IMR-90 (cell line): ENCODE measurements around the gene DOK6.

Experiments used
- CEBPB ChIP-seq: IDR thresholded peaks from 2 replicates; pipeline ENCODE4 v1.6.1; 2012; ENCODE audit warnings: low read depth, low read length, improper control_type of control experiment
- RFX5 ChIP-seq: IDR thresholded peaks from 2 replicates; pipeline ENCODE4 v1.8.0; 2012; ENCODE audit warnings: low read depth, mild to moderate bottlenecking, low read length, moderate library complexity
- TF ChIP-seq, protein P1 (sequence below): conservative IDR thresholded peaks from 2 replicates; pipeline ENCODE4 v1.5.1; 2012; ENCODE audit warnings: mild to moderate bottlenecking, low read depth, low read length, improper control_type of control experiment

DNA sequence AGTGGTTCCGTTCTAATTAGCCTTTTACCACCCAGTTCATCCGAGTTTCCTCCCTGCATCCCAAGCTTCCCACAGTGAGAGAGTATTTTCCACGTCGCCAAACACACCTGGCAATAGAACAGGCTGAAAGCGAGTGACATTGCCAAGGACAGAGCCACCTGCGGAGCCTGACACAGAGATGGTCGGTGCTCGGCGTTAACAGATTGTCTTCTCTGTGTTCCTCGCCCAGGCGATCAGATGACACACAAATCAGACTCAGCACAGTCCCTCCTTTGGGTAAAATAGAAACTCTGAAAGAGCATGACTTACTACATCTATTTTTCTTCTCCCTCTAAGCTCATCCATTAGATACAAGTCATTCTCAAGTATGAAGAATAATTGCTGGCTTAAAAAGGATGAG lies 439.3 kb downstream of the DOK6 start:
- TF ChIP-seq RFX5 (no peak), CEBPB (no peak)
- TF ChIP-seq, protein P1, sequence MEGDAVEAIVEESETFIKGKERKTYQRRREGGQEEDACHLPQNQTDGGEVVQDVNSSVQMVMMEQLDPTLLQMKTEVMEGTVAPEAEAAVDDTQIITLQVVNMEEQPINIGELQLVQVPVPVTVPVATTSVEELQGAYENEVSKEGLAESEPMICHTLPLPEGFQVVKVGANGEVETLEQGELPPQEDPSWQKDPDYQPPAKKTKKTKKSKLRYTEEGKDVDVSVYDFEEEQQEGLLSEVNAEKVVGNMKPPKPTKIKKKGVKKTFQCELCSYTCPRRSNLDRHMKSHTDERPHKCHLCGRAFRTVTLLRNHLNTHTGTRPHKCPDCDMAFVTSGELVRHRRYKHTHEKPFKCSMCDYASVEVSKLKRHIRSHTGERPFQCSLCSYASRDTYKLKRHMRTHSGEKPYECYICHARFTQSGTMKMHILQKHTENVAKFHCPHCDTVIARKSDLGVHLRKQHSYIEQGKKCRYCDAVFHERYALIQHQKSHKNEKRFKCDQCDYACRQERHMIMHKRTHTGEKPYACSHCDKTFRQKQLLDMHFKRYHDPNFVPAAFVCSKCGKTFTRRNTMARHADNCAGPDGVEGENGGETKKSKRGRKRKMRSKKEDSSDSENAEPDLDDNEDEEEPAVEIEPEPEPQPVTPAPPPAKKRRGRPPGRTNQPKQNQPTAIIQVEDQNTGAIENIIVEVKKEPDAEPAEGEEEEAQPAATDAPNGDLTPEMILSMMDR: no peak
